Measurements from ENCODE around the gene MRPL20.

DNA sequence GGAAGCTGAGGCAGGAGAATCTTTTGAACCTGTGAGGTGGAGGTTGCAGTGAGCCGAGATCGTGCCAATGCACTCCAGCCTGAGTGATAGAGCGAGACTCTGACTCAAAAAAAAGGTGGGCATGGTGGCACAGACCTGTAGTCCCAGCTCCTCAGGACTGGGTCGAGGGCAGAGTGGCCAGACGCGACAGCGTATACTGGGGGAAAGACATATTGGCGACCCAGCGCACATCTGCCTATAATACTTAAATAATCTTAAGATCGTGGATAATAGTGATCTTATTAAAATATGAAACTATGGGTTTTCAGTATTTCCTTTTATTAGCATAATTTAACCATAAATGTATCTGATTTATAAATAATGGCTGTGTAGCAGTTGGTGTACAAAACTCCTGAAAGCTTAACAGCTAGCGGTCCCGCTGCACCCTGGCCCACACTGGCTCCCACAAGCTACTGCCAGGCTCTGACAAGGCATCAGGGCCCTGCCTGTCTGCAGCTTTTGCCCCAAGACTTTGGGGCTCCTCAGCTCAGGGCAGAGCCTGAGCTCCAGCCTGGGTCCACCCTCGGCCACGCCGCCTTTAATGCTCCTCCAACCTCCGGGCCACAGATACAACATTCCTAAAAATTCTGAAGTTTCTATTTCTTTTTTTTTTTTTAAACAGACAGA is 29.4 kb downstream of the MRPL20 start:
- no peak for TF ChIP-seq EP300 (IDR thresholded peaks at IDR 0.05; ENCODE audit: borderline replicate concordance)
- TF ChIP-seq, protein P1, sequence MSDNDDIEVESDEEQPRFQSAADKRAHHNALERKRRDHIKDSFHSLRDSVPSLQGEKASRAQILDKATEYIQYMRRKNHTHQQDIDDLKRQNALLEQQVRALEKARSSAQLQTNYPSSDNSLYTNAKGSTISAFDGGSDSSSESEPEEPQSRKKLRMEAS (IDR thresholded peaks at IDR 0.05): no peak
- TF ChIP-seq, protein P2, sequence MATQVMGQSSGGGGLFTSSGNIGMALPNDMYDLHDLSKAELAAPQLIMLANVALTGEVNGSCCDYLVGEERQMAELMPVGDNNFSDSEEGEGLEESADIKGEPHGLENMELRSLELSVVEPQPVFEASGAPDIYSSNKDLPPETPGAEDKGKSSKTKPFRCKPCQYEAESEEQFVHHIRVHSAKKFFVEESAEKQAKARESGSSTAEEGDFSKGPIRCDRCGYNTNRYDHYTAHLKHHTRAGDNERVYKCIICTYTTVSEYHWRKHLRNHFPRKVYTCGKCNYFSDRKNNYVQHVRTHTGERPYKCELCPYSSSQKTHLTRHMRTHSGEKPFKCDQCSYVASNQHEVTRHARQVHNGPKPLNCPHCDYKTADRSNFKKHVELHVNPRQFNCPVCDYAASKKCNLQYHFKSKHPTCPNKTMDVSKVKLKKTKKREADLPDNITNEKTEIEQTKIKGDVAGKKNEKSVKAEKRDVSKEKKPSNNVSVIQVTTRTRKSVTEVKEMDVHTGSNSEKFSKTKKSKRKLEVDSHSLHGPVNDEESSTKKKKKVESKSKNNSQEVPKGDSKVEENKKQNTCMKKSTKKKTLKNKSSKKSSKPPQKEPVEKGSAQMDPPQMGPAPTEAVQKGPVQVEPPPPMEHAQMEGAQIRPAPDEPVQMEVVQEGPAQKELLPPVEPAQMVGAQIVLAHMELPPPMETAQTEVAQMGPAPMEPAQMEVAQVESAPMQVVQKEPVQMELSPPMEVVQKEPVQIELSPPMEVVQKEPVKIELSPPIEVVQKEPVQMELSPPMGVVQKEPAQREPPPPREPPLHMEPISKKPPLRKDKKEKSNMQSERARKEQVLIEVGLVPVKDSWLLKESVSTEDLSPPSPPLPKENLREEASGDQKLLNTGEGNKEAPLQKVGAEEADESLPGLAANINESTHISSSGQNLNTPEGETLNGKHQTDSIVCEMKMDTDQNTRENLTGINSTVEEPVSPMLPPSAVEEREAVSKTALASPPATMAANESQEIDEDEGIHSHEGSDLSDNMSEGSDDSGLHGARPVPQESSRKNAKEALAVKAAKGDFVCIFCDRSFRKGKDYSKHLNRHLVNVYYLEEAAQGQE (IDR thresholded peaks at IDR 0.05; ENCODE audit: low read depth): no peak
- no peak for TF ChIP-seq TAF1 (IDR thresholded peaks at IDR 0.05; ENCODE audit: low read depth)
- no peak for TF ChIP-seq RAD21 (IDR thresholded peaks at IDR 0.05; ENCODE audit: low read depth)
- TF ChIP-seq, protein P3, sequence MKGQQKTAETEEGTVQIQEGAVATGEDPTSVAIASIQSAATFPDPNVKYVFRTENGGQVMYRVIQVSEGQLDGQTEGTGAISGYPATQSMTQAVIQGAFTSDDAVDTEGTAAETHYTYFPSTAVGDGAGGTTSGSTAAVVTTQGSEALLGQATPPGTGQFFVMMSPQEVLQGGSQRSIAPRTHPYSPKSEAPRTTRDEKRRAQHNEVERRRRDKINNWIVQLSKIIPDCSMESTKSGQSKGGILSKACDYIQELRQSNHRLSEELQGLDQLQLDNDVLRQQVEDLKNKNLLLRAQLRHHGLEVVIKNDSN (IDR thresholded peaks at IDR 0.05): no peak
- no peak for TF ChIP-seq NFIC (IDR thresholded peaks at IDR 0.05)
- no peak for TF ChIP-seq TCF12 (IDR thresholded peaks at IDR 0.05; ENCODE audit: low read depth)
- no peak for TF ChIP-seq FOXM1 (IDR thresholded peaks at IDR 0.05; ENCODE audit: borderline replicate concordance, low read depth)
- TF ChIP-seq ZBTB7A (IDR thresholded peaks at IDR 0.05; ENCODE audit: low read depth): no peak
- no peak for TF ChIP-seq TEAD4 (IDR thresholded peaks at IDR 0.05)
- TF ChIP-seq CEBPB (IDR thresholded peaks at IDR 0.05): no peak
- no peak for TF ChIP-seq EGR1 (IDR thresholded peaks at IDR 0.05)

All from Ishikawa (cell line).